Stimulated activated CD4-positive, alpha-beta T cell treated with anti-CD3 and anti-CD28 coated beads, Interleukin-12 subunit alpha, Interleukin-12 subunit beta, amount 100 ng/mL, for 4 hours (primary cell): ENCODE results near the gene AMBRA1.
A peak's percentile ranks its signal among the peaks of the same experiment; 100 is the strongest.

Experiments used
- DNase-seq: peaks from one replicate; pipeline ENCODE4 v3.0.0-alpha.2; 2020

The AMBRA1 gene

GRCh38 chr11:46435679-46436078 lies 158.1 kb downstream of the AMBRA1 start:
- no peak for DNase-seq

DNA sequence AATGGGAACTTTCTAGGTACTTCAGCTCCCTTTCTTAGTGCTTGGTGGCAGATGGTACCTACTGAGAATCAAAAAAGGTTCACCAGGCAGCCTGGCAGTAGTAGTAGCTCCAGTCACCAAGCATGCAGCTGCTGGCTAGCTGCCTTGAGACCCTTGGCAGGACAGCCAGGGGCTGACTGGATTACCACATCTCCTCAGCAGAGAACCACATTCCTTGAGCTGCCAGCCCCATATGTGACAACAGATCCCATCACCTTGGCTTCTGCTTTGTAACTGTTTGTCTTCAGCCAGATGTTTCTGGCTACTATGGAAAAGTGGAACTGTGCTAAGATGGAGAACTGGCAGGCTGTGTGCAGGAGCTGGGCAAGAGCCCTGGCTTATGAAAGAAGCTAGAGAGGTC lies 162.6 kb downstream of the AMBRA1 start:
- no peak for DNase-seq

DNA sequence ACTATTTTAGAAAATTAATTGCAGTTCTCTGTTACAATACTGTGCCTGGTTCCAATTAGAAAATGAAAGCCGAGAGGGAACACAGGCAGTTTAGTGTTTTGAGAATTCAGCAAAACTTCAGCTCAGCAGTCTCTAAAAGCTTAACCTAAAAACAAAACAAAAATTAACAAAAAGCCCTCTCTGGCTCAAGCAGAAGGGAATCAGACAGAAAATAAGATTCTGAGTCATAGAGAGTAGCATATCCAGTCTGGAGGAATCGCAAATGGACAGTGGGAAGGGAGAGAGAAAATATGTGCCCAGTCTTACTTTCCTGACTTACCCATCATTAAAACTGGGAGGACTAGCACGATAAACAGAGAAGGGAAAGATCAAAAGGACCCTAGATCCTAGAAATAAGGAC lies 164.1 kb downstream of the AMBRA1 start:
- DNase-seq: no peak

GRCh38 chr11:46427364-46427763 lies 166.5 kb downstream of the AMBRA1 start:
- DNase-seq: no peak

DNA sequence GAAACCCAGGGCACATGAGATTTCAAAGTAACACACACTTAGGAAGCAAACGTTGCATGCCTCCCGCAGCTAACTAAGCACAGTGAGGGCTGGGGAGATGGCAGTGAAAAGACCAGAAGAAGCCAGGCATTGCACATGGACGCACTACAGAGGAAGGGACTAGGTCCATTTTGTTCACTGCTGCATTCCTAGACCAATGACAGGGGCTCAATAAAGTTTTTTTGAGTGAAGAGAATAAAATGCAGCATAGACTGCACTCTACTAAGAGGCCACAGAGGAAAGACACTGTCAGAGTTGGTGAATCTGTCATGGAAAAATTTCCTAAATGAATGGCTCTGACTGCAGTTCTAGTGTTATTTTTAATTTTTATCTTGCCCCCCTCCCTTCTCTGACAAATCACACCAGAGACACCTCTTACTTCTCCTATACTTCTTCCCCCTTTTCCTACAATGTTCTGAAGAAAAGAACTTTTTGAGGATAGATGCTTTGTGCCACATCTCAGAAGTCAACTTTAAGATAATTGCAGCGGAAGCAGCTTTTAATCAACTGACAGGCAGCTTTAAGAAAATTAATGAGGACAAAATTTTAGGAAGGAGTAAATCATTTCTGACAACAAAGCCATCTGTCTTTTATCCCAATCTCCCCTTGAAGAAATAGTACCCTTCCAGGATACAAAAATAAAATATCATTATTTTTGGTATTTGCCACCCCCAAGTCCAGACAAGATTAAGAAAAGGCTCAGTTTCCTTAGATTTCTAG lies 167.4 kb downstream of the AMBRA1 start:
- DNase-seq: no peak

DNA sequence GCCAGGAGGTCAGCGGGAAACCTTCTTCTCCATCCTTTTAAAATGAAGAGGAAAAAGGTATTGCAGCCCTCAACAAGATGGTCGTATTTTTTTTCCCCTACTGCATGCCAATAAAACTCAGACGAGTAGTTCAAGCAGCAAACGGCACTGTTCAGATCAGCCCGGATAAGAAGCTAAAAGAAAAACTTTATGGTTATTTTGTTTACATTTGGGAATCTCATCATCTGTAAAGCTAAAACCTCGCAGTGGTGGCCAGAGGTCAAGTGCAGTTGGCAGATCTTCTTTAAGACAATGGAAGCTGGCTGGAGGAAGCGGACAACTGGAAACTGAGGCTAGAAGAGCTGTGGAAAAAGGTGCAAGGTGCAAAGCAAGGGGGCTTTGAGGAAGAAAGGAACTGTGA lies 171.2 kb downstream of the AMBRA1 start:
- no peak for DNase-seq

DNA sequence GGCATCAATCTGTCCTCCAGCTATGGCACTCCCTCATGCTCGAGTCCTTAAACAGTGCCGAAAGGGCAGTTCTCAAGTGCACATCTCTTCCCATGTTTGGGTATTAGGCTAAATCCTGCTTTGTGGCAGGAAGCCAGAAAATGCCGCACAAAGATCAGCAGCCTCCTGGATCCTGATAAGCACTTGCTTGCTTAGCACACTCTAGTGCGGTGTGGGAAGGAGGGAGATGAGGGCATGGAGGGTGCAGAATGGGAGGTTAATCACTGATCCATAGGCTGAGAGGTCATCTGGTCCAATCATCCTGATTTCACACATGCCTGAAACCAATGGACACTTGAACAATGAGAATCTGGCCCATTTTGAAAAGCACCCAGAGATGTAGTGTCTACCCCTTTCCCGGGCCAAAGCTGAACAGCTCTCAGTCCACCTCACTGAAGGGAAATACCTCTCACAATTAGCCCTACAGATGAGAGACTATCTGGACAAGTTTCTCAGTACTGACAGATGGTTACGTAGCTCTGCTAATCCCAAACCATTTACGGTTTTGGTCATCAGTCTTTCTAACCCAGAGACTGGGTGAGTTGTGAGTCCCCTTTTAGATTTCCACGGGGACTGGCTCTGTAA lies 172.5 kb downstream of the AMBRA1 start:
- no peak for DNase-seq

DNA sequence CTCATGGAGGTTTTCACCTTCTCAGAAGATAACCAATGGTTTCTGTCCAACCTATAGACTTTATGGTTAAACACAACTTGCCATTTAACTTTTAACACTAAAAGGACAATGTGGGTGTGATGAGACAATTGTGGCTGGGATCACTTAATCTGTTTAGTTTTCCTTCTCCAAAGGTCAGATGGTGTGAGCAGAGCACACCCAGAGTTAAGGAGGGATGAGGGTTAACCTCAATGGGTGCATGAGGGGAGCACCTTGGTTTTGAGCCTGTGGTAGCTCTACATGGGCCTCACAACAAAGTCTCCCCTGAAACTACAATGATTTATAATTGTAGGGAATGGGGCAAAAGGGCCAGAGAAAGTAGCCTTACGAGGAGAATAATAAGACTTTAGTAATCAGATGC lies 173.3 kb downstream of the AMBRA1 start:
- DNase-seq: no peak

DNA sequence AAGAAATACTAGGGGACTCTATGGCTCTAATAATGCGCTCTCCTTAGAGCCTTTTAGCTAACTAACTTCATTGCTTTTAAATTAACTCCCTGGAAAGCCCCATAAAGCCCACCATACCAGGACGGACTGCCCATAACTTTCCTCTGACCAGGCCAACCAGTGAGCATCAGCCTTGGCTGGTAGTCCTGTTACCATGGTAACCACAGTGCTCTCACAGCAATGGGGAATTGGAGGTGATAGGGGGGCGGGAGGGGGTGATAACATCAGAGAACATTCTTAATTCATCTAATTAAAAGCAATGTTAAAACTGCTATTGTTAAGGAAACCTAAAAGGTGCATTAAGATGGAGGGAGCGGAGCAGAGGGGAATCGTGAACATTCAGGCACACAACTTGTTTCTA lies 175.1 kb downstream of the AMBRA1 start:
- no peak for DNase-seq

GRCh38 chr11:46417711-46418110 lies 176.1 kb downstream of the AMBRA1 start:
- DNase-seq: no peak

GRCh38 chr11:46414879-46415278 lies 178.9 kb downstream of the AMBRA1 start:
- DNase-seq: no peak

DNA sequence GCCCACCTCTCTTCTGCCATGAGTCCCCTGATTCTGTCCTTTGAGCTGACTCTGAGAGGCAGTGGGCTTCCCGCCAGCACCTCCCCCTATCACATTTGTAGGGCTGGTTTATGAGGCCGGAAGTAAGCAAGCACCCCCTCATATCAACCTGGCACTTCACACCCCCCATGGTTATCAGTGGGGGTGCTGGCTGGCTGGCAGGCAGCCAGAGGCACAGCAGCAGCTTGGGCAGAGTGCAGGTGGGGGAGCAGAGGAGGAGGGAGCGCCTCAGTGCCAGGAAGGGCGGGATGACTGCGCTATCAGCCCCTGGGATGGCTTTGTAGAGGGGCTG lies 179.4 kb downstream of the AMBRA1 start:
- DNase-seq: no peak

- no peak for DNase-seq
Measured at GRCh38 chr11:46413760-46414465, 179.9 kb downstream of the AMBRA1 start.

GRCh38 chr11:46410021-46410420 lies 183.8 kb downstream of the AMBRA1 start:
- no peak for DNase-seq

GRCh38 chr11:46408407-46408986 lies 185.3 kb downstream of the AMBRA1 start:
- DNase-seq: no peak

DNA sequence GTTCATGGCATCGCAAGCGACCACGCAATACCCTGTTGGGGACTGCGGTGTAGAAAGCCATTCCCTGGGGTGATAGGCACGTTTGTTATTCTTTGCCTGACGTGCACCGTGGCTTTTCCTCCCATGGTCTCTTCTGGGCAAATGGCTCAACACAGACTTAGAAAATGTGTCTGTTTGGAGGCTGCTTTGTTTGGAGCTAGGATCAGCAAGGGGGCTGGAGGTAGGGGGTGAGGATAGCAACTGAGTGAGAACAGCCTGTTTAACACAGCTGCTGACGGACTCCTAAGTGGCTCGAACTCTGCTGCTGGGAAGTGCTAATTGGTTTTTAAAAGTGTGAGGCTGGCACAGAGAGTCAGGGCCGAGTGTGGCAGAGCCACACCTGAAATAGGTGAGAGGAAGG lies 186.2 kb downstream of the AMBRA1 start:
- DNase-seq: no peak

GRCh38 chr11:46404476-46405017 lies 189.3 kb downstream of the AMBRA1 start:
- no peak for DNase-seq

- no peak for DNase-seq
Measured at GRCh38 chr11:46402957-46403902, 190.6 kb downstream of the AMBRA1 start.

DNA sequence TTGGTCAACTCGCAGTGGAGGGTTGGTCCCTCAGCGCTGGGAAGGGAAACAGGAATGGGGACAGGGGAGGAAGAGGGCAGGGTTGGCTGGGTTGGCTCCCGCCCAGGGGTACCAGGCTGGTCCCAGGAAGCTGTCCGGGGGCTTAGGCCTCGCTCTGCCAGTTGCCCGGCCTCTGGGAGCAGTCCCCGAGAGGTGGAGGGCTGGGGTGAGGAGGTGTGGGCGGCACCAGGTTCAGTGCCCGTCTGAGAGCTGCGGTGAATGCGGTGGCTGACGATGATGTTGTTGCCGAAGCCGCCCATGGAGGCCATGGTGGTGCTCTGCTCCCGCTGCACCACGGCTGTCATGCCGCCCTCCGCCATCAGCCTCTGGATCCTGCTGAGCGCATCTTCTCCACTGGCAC lies 196.3 kb downstream of the AMBRA1 start:
- no peak for DNase-seq

GRCh38 chr11:46393759-46394158 lies 200.1 kb downstream of the AMBRA1 start:
- DNase-seq: no peak

- no peak for DNase-seq
Measured at GRCh38 chr11:46393231-46393616, 200.6 kb downstream of the AMBRA1 start.

GRCh38 chr11:46392421-46393230 lies 201.2 kb downstream of the AMBRA1 start:
- DNase-seq: peak; percentile 74
